GM19099 (cell line): Measurements from ENCODE around the gene LARP4B.

Source experiments
- POLR2A ChIP-seq: IDR thresholded peaks from 3 replicates; pipeline ENCODE4 v1.6.1; 2011; ENCODE audit warnings: low read depth; ENCODE audit not compliant: insufficient read length; ENCODE audit errors: extremely low read depth

LARP4B gene

GRCh38 chr10:809671-810350 lies 121.7 kb downstream of the LARP4B start:
- TF ChIP-seq POLR2A, result no peak

- TF ChIP-seq POLR2A, result no peak
Measured at GRCh38 chr10:807958-808353, 123.5 kb downstream of the LARP4B start.

DNA sequence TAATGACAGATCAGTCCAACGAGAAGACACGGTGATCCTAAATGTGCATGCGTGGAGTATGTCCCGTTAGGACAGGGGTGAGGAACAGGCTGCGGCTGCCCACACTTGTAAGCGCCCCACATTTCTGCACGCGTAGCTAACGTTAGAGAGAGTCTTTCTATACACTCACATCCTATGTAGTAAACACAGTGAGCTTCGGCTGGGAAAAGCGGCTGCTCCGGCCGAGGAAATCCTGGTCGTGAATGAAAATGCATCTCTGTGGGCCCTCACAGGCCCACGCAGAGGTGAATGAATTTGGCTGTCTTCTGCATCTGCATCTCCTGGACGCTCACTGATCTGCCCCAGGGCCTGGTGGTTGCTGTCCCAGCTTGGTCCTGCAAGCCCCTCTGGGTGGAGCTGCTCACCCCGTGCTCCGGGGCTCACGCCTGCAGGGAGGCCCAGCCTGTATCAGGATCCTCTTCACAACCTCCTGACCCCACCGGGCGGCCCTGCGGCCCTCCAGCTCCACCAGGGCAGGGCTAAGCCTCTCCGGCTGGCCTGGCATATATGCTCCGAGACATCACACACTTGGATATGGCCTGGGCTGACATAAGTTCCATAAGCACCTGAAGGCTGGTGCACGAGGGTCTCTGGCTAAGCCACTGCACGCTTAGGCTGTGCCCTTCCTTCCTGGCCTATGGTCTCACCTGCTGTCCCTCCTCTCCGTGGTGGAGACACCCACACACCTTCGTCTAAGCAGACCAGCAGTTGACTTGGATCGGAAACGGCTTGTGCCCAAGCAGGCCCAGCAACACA lies 124.1 kb downstream of the LARP4B start:
- TF ChIP-seq POLR2A, result no peak

- no peak for TF ChIP-seq POLR2A
Measured at GRCh38 chr10:806451-807162, 124.9 kb downstream of the LARP4B start.

- TF ChIP-seq POLR2A, result no peak
Measured at GRCh38 chr10:805620-806305, 125.7 kb downstream of the LARP4B start.

DNA sequence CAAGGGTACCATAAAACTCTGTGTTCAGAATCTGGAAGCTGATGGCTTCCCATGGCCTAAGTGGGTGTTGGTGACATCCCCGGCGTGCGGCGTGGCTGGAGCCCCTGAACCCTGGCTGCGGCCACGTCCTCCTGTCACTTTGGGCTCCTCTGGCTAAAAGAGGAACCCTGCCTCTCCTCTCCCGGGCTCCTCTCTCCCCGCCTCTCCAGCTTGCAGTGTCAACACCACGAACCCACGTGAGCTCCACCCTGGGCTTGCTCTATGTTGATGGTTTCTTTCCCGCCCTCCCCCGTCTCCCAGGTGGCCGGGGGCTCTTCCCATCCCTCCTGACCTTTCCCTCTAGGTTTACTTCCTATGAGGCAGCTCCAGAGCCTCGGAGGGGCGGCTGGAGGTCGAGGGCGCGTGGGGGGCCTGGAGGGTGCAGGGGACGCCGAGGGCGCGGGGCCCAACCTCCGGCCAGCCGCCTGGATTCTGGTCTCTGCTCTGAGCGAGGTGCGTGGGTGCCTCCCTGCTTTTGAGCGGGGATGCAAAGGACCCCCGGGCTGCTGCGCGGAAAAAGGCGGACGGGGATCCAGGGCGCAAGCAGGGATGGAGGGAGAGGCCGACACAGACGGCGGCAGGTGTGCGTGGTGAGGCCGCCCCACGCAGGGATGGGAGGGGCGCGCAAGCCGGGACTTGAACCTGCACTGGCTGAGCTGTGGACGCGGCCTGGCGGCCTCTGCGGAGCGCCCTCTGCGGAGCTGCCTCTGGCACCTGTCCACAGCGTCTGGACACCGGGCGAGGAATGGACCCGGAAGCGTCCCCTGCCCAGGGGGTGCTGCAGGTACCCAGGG lies 126.5 kb downstream of the LARP4B start:
- no peak for TF ChIP-seq POLR2A

DNA sequence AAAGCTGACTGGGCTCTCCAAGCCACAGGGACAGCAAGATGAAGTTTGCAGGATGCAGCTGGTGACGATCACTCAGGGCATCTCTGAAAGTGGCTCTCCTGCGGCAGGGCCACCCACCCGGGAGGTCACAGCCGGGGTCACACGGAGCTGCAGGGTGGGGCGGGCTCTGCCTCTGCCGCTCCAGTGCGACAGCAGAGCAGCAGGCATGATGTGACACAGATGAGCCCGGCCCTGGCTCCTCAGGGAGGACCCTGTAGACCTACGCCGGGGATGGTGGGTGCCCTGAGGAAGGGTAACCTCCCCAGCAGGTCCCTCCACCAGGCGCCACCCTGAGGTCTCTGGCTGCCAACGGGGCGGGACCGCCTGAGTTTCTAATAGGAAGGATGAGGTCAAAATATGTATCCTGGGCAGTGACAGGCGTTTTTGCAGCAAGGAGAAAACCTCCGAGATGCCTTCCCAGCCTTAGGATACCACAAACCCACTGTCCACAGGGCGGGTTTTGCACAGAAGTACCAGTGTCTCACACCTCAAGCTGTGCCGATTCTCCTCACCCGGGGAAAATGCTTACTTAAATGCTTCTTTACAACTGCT lies 127.2 kb downstream of the LARP4B start:
- TF ChIP-seq POLR2A, result no peak

GRCh38 chr10:803041-803741 lies 128.3 kb downstream of the LARP4B start:
- no peak for TF ChIP-seq POLR2A

DNA sequence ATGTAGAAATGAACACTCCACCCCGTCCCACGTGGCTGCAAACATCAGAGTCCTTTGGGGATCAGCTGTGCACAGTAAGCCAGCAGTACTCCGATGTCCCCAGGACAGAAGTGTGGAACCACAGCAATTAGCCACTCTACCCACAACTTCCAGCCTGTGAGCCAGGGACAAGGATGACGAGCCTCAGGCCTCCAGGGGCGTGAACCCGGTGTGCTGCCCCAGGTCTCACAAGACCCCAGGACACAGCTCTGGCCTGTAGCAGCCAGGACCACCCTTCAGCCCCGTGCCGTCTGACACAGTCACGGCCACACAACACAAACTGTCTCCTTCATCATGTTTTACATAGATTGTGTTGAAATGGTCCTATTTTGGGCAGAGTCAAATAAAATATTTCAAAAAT lies 129.0 kb downstream of the LARP4B start:
- no peak for TF ChIP-seq POLR2A

DNA sequence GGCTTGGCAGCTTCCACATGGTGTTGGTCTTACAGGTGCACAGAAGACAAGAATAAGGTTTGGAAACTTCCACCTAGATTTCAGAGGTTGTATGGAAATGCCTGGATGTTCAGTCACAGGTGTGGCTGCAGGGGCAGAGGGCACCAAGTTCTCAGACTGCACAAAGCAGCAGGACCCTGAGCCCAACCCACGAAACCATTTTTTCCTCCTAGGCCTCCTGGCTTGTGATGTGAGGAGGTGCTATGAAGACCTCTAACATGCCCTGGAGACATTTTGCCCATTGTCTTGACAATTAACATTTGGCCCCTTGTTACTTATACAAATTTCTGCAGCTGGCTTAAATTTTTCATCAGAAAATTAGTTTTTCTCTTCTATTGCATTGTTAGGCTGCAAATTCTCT lies 134.3 kb downstream of the LARP4B start:
- TF ChIP-seq POLR2A, result no peak

DNA sequence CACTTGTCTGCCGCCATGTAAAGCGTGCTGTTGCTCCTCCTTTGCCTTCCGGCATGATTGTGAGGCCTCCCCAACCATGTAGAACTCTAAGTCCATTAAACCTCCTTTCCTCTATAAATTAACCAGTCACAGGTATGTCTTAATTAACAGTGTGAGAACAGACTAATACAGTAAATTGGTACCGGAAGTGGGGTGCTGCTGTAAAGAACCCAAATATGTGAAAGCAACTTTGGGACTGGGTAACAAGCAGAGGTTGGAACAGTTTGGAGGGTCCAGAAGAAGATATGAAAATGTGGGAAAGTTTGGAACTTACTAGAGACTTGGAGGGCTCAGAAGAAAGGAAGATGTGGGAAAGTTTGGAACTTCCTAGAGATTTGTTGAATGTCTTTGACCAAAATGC lies 135.3 kb downstream of the LARP4B start:
- TF ChIP-seq POLR2A, result no peak

DNA sequence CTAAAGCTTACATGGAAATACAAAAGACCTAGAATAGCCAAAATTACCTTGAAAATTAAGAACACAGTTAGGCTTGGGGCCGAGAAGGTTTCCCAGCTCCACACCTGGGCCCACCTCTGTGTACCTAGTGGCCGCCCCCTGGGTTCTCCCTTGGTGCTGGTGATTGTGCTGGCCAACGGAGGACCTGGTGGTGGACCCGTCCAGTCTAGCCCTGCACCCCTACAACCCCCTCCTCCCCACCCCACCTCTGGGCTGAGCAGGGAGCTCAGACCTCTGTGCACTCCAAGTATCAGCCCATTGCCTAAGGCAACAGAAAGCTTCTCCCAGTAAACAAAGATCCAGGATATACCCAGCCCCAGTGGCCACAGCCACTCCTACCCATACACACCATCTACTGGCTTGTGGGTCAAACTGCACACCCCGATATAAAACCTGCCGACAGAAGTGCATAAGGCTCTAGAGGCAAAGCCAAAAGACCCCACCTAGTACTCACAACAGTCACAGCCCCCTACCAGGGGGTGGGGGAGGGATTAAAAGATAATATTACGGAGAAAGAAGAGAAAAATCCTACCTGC lies 137.0 kb downstream of the LARP4B start:
- no peak for TF ChIP-seq POLR2A

DNA sequence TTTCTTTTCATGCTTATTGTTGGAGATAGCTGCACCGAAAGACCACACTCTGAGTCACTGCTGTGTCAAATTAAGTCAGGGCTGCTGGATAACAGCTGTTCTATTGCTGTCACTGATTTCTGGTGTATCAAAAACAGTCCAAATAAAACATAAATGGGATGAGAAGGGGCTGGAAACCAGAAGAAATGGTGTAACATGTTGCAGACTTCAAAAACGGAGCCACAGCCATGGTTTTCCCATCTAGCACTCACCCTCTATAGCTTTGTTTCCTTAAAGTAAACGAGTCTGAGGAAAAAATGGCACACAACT lies 138.8 kb downstream of the LARP4B start:
- no peak for TF ChIP-seq POLR2A
